ENCODE data around the gene COL18A1. TPM values are rescaled to one million over a fixed set of nuclear protein-coding genes. Genes with fewer than 3 reads are reported as not detected.

Gene COL18A1
- total and polyA plus RNA-seq, 2 experiments from 2014 or later: 97.1 to 140 TPM

DNA sequence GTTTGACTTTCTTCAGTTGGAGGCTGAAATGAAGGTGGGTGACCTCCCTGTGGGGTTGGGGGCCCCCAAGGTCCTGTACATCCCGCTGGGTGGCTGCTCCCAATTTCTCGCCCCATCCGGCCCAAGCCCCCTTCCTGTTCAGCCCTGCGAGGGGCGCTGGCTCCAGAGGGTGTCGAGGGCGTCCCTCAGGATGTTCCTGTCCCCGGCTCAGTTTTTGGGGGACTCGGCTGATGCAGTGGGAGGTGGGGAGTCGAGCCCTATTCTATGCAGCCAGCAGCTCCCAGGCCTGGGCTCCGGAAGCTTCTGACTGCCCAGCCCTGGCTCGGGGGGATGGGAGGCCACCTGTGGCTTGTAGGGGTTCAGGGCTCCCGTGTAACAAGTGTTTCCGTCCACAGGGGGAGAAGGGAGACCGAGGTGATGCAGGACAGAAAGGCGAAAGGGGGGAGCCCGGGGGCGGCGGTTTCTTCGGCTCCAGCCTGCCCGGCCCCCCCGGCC lies 99.1 kb downstream of the COL18A1 start:
- Histone ChIP-seq H3K79me2 (no peaks in the 10 kb centered on the region), H3K27me3 (no peaks in the 10 kb centered on the region), H3K36me3 (replicated peaks; ENCODE audit: insufficient read depth, low read depth) (no peaks in the 10 kb centered on the region), H3K9me3 (ENCODE audit: low read depth) (no peaks in the 10 kb centered on the region), H3K4me3 (no peak overlapping the region), H3K27ac (no peak overlapping the region), H3K4me1 (ENCODE audit: insufficient read depth) (no peaks in the 10 kb centered on the region), H2AFZ (no peak overlapping the region), H3K4me2 (no peak overlapping the region), H3K9me2 (replicated peaks; ENCODE audit: insufficient read depth) (no peaks in the 10 kb centered on the region), H4K20me1 (ENCODE audit: insufficient read depth, poor library complexity, severe bottlenecking) (no peaks in the 10 kb centered on the region)
- no peak for DNase-seq (ENCODE audit: low spot score)
- TF ChIP-seq CTCF (IDR thresholded peaks at IDR 0.05; ENCODE audit: poor library complexity) (no peak), EZH2phosphoT487 (IDR thresholded peaks at IDR 0.05; ENCODE audit: low read depth, severe bottlenecking, unreplicated experiment) (no peak), EZH2 (IDR thresholded peaks at IDR 0.05; ENCODE audit: borderline replicate concordance) (no peak)
- 95% methylated on average over 21 of the region's 22 CpGs for WGBS (ENCODE audit: low lambda C conversion rate, missing lambda C conversion rate)

DNA sequence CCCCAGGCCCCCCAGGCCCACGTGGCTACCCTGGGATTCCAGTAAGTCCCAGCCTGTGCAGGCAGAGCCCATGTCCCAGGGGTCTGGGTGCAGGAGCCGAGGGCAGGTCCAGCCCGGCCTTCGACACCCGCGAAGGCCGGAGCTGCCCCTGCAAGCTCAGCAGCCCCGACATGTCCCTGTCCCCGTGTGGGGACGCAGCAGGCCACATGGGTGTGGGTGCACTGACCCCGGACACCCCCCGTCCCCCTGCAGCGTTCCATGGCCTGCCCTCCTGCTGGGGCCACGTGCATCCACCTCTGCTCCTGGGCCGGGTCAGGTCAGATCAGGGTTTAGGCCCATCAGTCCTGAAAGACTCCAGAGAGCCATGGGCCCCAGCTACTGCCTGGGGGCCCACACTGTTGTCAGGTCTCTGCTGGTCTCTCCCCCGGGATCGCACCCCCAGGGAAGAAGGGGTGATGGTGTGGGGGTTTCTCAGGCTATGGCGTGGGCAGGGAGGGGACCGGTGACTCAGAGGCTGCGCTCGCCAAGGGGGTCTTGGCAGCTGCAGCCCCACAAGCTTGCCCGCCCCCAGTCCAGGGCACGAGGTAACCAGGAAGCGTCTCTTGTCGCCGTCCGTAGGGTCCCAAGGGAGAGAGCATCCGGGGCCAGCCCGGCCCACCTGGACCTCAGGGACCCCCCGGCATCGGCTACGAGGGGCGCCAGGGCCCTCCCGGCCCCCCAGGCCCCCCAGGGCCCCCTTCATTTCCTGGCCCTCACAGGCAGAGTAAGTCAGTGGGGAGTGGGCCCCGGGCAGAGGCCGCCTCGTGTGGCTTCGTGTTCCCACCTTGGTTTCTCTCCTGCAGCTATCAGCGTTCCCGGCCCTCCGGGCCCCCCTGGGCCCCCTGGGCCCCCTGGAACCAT lies 99.8 kb downstream of the COL18A1 start:
- Histone ChIP-seq H2AFZ (no peak overlapping the region), H3K79me2 (no peaks in the 10 kb centered on the region), H3K4me2 (no peak overlapping the region), H3K4me1 (ENCODE audit: insufficient read depth) (no peaks in the 10 kb centered on the region), H3K27ac (no peak overlapping the region), H3K9me2 (replicated peaks; ENCODE audit: insufficient read depth) (no peaks in the 10 kb centered on the region), H3K36me3 (replicated peaks; ENCODE audit: insufficient read depth, low read depth) (no peaks in the 10 kb centered on the region), H3K27me3 (no peaks in the 10 kb centered on the region), H4K20me1 (ENCODE audit: insufficient read depth, poor library complexity, severe bottlenecking) (no peaks in the 10 kb centered on the region), H3K9me3 (ENCODE audit: low read depth) (no peaks in the 10 kb centered on the region), H3K4me3 (no peak overlapping the region)
- 92% methylated on average over 24 of the region's 41 CpGs for WGBS (ENCODE audit: low lambda C conversion rate, missing lambda C conversion rate)
- no peak for DNase-seq (ENCODE audit: low spot score)
- TF ChIP-seq EZH2 (IDR thresholded peaks at IDR 0.05; ENCODE audit: borderline replicate concordance) (no peak), EZH2phosphoT487 (IDR thresholded peaks at IDR 0.05; ENCODE audit: low read depth, severe bottlenecking, unreplicated experiment) (no peak), CTCF (IDR thresholded peaks at IDR 0.05; ENCODE audit: poor library complexity) (no peak)

DNA sequence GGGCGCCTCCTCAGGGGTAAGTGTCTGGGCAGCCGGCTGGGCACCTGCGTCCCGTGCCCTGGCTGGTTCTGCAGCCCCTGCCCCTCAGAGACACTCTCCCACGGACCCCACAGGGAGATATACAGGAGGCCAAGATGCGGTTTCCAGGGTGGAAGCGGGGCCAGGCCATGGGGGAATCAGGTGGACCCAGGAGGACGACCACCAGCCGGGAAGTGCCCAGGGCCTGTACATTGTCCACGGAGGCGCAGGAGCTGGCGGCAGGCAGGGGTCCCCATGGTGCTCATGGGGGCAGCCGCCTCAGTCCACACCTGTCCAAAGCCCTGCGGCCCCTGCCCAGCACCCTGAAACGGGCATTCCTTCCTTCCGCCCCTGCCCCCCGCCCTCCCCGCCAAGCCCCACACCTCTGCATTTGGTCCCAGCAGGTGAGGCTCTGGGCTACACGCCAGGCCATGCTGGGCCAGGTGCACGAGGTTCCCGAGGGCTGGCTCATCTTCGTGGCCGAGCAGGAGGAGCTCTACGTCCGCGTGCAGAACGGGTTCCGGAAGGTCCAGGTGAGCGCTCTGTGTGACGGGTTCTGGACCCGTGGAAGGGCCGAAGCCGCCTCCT lies 100.6 kb downstream of the COL18A1 start:
- Histone ChIP-seq H3K4me3 (no peak overlapping the region), H3K4me2 (no peak overlapping the region), H3K9me3 (ENCODE audit: low read depth) (no peaks in the 10 kb centered on the region), H3K9me2 (replicated peaks; ENCODE audit: insufficient read depth) (no peaks in the 10 kb centered on the region), H3K79me2 (no peaks in the 10 kb centered on the region), H3K4me1 (ENCODE audit: insufficient read depth) (no peaks in the 10 kb centered on the region), H3K36me3 (replicated peaks; ENCODE audit: insufficient read depth, low read depth) (no peaks in the 10 kb centered on the region), H2AFZ (no peak overlapping the region), H3K27ac (no peak overlapping the region), H3K27me3 (no peaks in the 10 kb centered on the region), H4K20me1 (ENCODE audit: insufficient read depth, poor library complexity, severe bottlenecking) (no peaks in the 10 kb centered on the region)
- 97% methylated on average over 28 of the region's 33 CpGs for WGBS (ENCODE audit: low lambda C conversion rate, missing lambda C conversion rate)
- no peak for DNase-seq (ENCODE audit: low spot score)
- no peak for TF ChIP-seq EZH2phosphoT487 (IDR thresholded peaks at IDR 0.05; ENCODE audit: low read depth, severe bottlenecking, unreplicated experiment)
- TF ChIP-seq CTCF (IDR thresholded peaks at IDR 0.05; ENCODE audit: poor library complexity): no peak
- TF ChIP-seq EZH2 (IDR thresholded peaks at IDR 0.05; ENCODE audit: borderline replicate concordance): no peak

All from hepatocyte (in vitro differentiated cells).